ENCODE data around the gene CNKSR3. TPM values are rescaled to one million over a fixed set of nuclear protein-coding genes. Genes with fewer than 3 reads are reported as not detected.
A peak's percentile ranks its signal among the peaks of the same experiment; 100 is the strongest.

Gene CNKSR3
- total and polyA plus RNA-seq, 8 donors: 1.2 to 40.0 (median 6.2) TPM

DNA sequence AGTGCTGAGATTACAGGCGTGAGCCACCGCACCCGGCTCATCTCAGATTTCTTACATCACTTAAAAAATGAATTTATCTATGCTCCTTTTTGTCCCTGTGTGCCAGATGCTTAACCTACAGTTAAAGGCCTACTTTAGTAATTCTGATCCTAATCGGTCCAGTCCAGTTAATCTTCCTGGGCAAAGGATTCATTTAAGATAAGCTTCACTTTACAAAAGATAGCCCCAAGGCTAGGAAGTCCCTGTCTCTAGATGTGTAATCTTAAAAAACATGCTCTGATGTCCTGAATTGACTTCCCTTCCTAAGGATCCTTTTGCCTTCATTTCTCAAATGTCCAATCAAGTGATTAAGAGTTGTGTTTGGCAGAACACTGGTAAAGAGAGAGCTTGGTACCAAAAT lies 85.5 kb downstream of the CNKSR3 start:
- Histone ChIP-seq H3K36me3 (peaks cover 5 to 57% (median 40%) of the 10 kb centered on the region in 4 donors), H3K4me1 (peaks cover 0 to 18% (median 5%) of the 10 kb centered on the region in 4 donors), H3K9me3 (no peaks in the 10 kb centered on the region), H3K4me3 (no peak overlapping the region), H3K27me3 (no peaks in the 10 kb centered on the region), H3K27ac (no peak overlapping the region)
- intact Hi-C loops (cut with DNase I; ENCODE audit: low total_unique reads): no loop called here
- WGBS, 5 donors: 82 to 94% (median 88%) methylated on average over 4 of the region's 4 CpGs
- no peak for TF ChIP-seq POLR2AphosphoS5 (IDR thresholded peaks at IDR 0.05)
- no peak for TF ChIP-seq EP300 (IDR thresholded peaks at IDR 0.05)
- TF ChIP-seq, protein P1, sequence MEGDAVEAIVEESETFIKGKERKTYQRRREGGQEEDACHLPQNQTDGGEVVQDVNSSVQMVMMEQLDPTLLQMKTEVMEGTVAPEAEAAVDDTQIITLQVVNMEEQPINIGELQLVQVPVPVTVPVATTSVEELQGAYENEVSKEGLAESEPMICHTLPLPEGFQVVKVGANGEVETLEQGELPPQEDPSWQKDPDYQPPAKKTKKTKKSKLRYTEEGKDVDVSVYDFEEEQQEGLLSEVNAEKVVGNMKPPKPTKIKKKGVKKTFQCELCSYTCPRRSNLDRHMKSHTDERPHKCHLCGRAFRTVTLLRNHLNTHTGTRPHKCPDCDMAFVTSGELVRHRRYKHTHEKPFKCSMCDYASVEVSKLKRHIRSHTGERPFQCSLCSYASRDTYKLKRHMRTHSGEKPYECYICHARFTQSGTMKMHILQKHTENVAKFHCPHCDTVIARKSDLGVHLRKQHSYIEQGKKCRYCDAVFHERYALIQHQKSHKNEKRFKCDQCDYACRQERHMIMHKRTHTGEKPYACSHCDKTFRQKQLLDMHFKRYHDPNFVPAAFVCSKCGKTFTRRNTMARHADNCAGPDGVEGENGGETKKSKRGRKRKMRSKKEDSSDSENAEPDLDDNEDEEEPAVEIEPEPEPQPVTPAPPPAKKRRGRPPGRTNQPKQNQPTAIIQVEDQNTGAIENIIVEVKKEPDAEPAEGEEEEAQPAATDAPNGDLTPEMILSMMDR (IDR thresholded peaks at IDR 0.05): no peak
- TF ChIP-seq POLR2A (IDR thresholded peaks at IDR 0.05): no peak
- DNase-seq: no peak

DNA sequence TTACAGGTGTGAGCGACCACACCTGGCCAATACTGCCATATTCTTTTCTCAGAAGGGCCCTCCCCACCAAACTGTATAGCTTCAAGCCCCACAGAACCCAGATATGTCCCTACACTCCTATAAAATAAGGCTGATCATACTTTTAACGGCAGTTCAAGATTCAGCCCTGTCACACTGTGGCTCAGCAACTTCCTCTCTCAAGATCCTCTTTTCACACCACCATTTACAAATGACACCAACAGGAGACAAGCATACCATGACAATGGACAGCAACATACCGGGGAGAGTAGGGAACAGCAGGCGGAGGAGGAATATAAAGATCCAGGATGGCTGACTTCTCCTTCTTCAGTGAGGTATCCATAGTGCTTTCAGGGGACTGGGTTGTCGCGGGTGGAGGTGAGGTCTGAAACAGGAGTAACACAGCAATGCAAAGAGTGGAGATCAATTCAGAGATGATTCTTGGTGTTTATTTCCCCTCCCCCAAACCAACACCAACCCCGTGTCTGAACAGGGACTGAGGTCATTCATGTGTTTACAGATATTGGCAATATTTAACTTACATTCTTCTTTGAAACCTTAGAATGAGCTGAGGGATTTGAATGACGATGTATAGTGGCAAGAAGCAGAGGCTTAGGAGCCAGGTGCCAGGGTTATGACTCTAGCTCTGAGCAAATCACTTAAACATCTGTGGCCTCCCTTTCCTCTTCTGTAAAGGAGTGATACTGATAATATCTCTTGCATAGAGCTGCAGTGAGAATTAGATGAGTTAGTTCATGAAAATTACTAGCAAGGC lies 96.3 kb downstream of the CNKSR3 start:
- Histone ChIP-seq H3K36me3 (peaks cover 9 to 45% (median 40%) of the 10 kb centered on the region in 4 donors), H3K27me3 (no peaks in the 10 kb centered on the region), H3K27ac (no peak overlapping the region), H3K4me3 (no peak overlapping the region), H3K4me1 (peaks cover 4 to 35% (median 21%) of the 10 kb centered on the region in 4 donors), H3K9me3 (no peaks in the 10 kb centered on the region)
- no peak for TF ChIP-seq POLR2A (IDR thresholded peaks at IDR 0.05)
- TF ChIP-seq EP300 (IDR thresholded peaks at IDR 0.05): no peak
- TF ChIP-seq, protein P1 (IDR thresholded peaks at IDR 0.05): no peak
- no peak for TF ChIP-seq POLR2AphosphoS5 (IDR thresholded peaks at IDR 0.05)
- 74 to 84% (median 78%) methylated on average over 8 of the region's 8 CpGs for WGBS, 5 donors
- no peak for DNase-seq
- intact Hi-C loops (cut with DNase I; ENCODE audit: low total_unique reads): no loop called here

DNA sequence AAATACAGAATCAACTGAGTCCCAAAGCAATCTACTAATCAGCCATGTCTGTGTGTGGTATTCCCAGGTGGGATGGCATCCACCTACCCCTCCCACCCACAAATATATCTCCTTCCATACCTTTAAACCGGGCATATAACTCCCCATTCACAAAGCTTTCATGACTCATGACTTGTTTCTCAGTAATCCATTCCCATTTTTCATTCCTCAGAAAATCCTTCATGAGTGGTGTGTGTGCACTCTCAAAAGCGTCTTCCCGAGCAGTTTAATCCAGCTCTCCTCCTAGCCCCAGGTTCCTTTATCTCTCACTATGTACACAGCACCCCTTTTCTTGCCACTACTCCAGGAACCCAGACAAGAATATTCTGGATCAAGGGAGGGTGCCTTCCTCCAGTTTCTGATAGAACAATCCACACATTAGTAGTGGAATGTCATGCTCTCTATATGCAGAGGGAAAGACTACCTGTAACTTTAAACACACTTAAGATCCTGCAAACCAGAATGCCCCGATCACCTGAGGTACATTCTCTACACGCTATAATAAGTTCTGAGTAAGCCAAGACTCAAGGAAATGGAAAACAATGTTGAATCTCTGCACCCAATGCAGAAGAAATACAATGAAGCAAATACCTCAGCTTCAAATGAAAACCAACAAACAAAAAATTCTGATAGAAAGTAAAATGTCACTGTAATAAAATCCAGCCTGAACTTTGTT lies 98.2 kb downstream of the CNKSR3 start:
- intact Hi-C loops (cut with DNase I; ENCODE audit: low total_unique reads): no loop called here
- Histone ChIP-seq H3K4me1 (peaks cover 4 to 40% (median 21%) of the 10 kb centered on the region in 4 donors), H3K9me3 (no peaks in the 10 kb centered on the region), H3K27me3 (no peaks in the 10 kb centered on the region), H3K27ac (peak overlapping the region in 4 of 5 donors; percentile 22 to 79 (median 76)), H3K36me3 (peaks cover 9 to 43% (median 31%) of the 10 kb centered on the region in 4 donors), H3K4me3 (no peak overlapping the region)
- TF ChIP-seq POLR2A (IDR thresholded peaks at IDR 0.05): no peak
- TF ChIP-seq, protein P1 (IDR thresholded peaks at IDR 0.05): no peak
- TF ChIP-seq POLR2AphosphoS5 (IDR thresholded peaks at IDR 0.05): no peak
- TF ChIP-seq EP300 (IDR thresholded peaks at IDR 0.05): no peak
- no peak for DNase-seq
- WGBS, 5 donors: 27 to 43% (median 35%) methylated on average over 5 of the region's 5 CpGs

DNA sequence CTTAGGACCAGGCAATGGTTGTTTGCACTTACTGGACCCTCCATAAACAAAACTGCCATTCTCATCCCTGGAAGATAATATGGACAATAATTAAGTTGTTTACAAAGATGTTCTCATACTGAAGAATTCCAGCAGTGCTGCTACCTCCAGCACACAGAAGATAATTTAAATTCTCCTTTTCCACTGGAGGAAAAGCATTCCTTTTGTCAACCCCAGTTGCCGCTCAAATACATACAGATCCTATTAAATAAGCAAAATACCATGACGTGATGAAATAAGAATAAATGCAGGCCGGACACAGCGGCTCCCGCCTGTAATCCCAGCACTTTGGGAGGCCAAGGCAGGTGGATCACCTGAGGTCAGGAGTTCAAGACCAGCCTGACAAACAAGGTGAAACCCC lies 99.4 kb downstream of the CNKSR3 start:
- intact Hi-C loops (cut with DNase I; ENCODE audit: low total_unique reads): no loop called here
- peaks cover 14 to 52% (median 41%) of the 10 kb centered on the region in 4 donors for H3K36me3 ChIP-seq
- no peaks in the 10 kb centered on the region for H3K27me3 ChIP-seq
- H3K27ac ChIP-seq: peak overlapping the region; percentile 17 to 79 (median 73)
- no peak overlapping the region for H3K4me3 ChIP-seq
- no peak for DNase-seq
- H3K4me1 ChIP-seq: peaks cover 4 to 40% (median 21%) of the 10 kb centered on the region in 4 donors
- TF ChIP-seq EP300 (IDR thresholded peaks at IDR 0.05) (no peak), POLR2AphosphoS5 (IDR thresholded peaks at IDR 0.05) (no peak), POLR2A (IDR thresholded peaks at IDR 0.05) (no peak)
- TF ChIP-seq, protein P1 (IDR thresholded peaks at IDR 0.05): no peak
- WGBS, 5 donors: 62 to 85% (median 74%) methylated on average over 5 of the region's 5 CpGs
- no peaks in the 10 kb centered on the region for H3K9me3 ChIP-seq
